Hepatocyte (in vitro differentiated cells): ENCODE data around the gene CYSTM1.

Experiments used
- EZH2 ChIP-seq: fragments of 200-600 bp; sonication (generic); IDR thresholded peaks from 2 replicates; pipeline ENCODE4 v1.6.1; 2016; ENCODE audit warnings: antibody characterized with exemption, mild to moderate bottlenecking, borderline replicate concordance
- EZH2phosphoT487 ChIP-seq: fragments of 200-600 bp; sonication (generic); IDR thresholded peaks from one replicate; pipeline ENCODE4 v1.6.1; 2018; ENCODE audit warnings: antibody characterized with exemption, mild to moderate bottlenecking, low read depth, moderate library complexity; ENCODE audit not compliant: unreplicated experiment, severe bottlenecking
- TF ChIP-seq, protein P1 (sequence below): fragments of 200-600 bp; sonication (generic); IDR thresholded peaks from 2 replicates; pipeline ENCODE4 v1.5.1; 2016; ENCODE audit warnings: antibody characterized with exemption, mild to moderate bottlenecking; ENCODE audit not compliant: poor library complexity

GRCh38 chr5:140246378-140247122 lies 71.6 kb downstream of the CYSTM1 start:
- TF ChIP-seq, protein P1, sequence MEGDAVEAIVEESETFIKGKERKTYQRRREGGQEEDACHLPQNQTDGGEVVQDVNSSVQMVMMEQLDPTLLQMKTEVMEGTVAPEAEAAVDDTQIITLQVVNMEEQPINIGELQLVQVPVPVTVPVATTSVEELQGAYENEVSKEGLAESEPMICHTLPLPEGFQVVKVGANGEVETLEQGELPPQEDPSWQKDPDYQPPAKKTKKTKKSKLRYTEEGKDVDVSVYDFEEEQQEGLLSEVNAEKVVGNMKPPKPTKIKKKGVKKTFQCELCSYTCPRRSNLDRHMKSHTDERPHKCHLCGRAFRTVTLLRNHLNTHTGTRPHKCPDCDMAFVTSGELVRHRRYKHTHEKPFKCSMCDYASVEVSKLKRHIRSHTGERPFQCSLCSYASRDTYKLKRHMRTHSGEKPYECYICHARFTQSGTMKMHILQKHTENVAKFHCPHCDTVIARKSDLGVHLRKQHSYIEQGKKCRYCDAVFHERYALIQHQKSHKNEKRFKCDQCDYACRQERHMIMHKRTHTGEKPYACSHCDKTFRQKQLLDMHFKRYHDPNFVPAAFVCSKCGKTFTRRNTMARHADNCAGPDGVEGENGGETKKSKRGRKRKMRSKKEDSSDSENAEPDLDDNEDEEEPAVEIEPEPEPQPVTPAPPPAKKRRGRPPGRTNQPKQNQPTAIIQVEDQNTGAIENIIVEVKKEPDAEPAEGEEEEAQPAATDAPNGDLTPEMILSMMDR = no peak
- TF ChIP-seq EZH2 (no peak), EZH2phosphoT487 (no peak)
